Hepatic stellate cell (primary cell): Measurements from ENCODE around the gene ANKRD53.

Source experiments
- DNase-seq: peaks from one replicate; pipeline ENCODE4 v3.0.0; 2011; ENCODE audit warnings: low spot score

ANKRD53 gene, protein sequence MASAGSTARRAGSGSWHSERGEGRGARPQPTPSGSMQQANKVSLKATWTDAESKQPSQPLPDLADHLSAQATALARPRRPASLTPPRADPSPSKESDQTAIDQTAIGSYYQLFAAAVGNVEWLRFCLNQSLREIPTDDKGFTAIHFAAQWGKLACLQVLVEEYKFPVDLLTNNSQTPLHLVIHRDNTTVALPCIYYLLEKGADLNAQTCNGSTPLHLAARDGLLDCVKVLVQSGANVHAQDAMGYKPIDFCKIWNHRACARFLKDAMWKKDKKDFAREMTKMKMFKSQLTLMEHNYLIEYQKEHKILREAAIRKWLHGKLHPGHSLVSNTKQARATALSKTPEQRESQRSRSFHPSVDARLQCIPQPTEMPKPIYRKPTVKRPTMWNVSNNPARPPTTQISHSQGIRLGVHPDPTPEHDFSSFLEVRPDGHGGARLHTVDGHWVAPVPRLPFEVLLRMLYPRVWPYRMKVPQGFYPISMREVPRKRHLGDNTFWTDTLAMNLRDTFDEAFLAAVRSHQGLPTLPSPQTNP

GRCh38 chr2:70978341-70979179, at the start of gene ANKRD53:
TSS of gene ANKRD53 (plus strand) at chr2:70978630. CDS start at chr2:70978646, 16 bp downstream.
- peak; percentile 51 for DNase-seq

- no peak for DNase-seq
Observed at GRCh38 chr2:70930371-70931329, 47.8 kb upstream of the ANKRD53 start.

DNA sequence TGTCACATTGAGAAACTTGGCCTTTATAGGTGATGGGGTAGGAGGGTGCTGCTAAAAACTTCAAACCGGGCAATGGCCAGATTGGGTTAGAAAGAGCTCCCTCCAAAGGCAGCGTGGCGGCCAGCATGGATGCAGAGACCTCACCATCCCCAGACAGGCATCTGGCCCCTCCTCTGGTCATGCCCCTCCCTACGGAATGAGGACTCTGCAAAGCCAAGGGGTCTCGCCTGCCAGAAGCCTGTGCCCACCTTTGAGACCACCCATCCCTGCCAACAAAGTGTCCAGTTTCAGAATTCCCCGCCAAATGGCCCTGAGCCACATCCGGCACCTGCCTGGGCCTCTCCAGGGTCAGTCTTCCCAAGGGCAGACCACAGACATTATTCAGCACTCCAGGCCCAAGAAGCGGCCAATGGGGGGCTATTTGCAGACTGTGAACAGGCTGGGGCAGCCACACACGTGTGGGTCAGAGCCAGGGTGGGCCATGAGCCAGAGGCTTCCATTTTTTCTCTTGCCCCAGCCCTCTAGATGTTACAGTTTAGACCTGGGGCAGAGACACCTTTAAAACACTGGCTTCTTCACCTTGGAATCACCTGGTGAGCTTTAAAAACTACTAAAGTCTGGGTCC, 46.9 kb upstream of the ANKRD53 start:
- DNase-seq: no peak

DNA sequence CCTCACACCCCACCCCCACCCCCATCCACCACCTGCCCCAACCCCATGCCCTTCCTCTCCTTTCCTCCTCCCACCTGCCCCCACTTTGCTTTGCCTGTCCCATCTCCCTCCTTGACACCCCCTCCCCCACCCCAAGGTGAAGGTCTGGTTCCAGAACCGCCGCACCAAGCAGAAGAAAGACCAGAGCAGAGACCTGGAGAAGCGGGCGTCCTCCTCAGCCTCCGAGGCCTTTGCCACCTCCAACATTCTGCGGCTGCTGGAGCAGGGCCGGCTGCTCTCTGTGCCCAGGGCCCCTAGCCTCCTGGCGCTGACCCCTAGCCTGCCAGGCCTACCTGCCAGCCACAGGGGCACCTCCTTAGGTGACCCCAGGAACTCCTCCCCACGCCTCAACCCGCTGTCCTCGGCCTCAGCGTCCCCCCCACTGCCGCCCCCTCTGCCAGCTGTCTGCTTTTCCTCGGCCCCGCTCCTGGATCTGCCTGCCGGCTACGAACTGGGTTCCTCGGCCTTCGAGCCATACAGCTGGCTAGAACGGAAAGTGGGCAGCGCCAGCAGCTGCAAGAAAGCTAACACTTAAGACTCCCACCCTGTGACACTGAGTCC, 45.7 kb upstream of the ANKRD53 start:
- no peak for DNase-seq

DNA sequence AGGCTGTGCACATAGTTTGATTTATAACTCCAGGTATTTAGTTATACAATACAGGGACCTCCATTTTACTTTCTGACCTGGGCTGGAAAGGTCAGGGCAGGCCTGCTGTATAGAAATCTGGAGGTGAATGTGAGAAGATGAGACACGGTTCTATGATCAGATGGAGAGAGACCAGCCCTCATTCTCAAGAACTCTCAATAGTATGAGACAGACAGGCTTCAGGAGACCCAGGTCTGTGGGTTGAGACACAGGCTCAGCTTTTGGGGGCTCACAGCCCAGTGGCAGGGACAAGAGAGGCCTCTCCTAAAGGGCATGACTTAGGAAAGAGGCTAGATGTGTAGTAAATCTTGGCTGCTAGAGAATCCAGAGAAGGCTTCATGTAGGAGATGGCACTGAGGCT, 43.4 kb upstream of the ANKRD53 start:
- no peak for DNase-seq

DNA sequence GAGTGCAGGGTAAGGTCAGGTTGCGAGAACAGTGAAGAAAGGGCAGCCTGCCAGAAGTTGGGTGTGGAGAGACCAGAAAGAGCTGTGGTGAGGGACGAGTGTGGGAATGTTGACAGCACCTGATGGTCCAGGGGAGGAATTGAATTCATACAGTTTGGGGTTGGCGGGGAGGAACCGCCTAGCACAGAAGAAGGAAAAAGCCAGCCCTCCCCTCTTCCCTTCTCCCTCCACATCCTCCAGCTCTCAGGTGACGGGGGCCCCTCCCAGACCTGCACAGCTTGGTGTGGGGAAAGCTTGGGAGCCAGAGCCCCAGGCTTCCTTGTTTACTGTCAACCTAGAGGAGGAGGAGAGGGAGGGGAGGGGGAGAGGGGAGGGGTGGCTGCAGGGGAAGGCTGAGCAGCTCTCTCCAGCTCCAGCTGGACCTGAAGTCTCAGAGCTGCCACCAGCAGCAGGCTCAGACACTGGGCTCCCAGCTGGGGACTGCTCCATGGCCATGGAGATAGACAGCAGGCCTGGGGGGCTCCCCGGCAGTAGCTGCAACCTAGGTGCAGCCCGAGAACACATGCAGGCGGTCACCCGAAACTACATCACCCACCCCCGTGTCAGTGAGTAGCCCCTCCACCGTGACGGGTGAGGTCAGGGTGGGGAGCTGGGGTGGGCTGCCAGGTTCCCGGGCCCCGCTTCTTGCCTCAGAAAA, 42.8 kb upstream of the ANKRD53 start, which contains the start of gene ATP6V1B1:
TSS of gene ATP6V1B1 (plus strand) at position 433 of the 697 bp plus-strand sequence. CDS start at position 488, 55 bp downstream.
- DNase-seq: no peak

- DNase-seq: no peak
Observed at GRCh38 chr2:70936165-70936978, 42.1 kb upstream of the ANKRD53 start.

GRCh38 chr2:70936979-70937811, 41.2 kb upstream of the ANKRD53 start:
- DNase-seq: no peak

- DNase-seq: no peak
Observed at GRCh38 chr2:70937866-70938585, 40.4 kb upstream of the ANKRD53 start.

- no peak for DNase-seq
Observed at GRCh38 chr2:70938586-70938950, 39.9 kb upstream of the ANKRD53 start.

DNA sequence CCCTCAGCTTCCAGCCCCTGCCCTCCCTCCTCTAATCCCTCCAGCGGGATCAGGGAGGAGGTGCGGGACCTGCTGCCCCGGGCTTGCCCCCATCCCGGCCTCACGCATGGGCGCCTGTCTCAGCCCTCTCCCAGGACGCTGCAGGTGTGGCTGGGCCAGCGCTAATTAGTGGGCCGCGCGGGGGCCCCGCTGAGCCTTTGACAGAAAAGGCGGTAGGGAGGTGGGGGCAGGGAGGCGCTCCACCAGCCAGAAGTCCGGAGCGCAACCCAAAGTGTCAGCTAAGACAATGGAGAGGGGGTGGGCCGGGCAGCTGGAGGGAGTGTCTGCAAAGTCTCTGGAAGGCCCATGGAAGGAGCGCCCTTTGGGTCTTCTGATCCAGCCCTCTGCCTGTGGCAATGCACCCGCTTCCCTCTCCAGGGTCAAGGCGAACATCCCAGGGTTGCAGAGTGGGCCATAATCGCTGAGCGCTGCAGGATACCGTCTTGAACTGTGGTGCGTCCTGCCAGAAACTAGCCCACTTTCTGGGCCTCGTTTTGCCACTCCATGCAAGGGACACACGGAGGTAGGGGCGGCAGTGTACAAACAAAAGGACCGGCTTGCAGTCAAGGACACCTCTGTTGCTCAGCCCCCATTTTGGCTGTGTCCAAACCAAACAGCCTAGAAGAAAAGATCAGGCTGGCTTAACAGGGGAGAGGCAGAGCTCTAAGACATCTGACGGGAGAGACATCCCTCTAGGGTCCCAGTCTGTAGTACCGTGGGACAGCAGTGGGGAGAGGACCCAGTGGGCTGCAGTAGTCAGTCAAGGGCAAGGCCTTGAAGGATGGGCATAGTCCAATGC, 39.2 kb upstream of the ANKRD53 start:
- no peak for DNase-seq

GRCh38 chr2:70939839-70940580, 38.4 kb upstream of the ANKRD53 start:
- DNase-seq: no peak

DNA sequence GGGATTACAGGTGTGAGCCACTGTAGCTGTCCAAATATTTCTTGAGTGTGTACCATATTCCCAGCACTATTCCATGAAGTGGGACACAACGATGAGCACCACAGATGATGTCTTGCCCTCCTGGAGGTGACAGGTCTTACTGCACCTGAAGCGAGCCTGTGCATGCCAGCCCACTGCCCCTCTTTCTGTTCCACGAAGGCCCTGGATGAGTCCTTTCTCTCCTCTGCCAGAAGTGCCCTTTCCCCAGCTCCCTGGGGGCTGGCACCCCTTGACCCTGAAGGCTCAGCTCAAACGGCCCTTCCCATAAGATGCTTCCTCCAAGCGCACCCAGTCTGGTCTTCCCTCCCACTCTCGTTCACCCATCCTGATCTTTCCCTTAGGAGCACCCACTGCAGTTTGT, 37.2 kb upstream of the ANKRD53 start:
- no peak for DNase-seq

GRCh38 chr2:70941701-70942100, 36.7 kb upstream of the ANKRD53 start:
- DNase-seq: no peak

DNA sequence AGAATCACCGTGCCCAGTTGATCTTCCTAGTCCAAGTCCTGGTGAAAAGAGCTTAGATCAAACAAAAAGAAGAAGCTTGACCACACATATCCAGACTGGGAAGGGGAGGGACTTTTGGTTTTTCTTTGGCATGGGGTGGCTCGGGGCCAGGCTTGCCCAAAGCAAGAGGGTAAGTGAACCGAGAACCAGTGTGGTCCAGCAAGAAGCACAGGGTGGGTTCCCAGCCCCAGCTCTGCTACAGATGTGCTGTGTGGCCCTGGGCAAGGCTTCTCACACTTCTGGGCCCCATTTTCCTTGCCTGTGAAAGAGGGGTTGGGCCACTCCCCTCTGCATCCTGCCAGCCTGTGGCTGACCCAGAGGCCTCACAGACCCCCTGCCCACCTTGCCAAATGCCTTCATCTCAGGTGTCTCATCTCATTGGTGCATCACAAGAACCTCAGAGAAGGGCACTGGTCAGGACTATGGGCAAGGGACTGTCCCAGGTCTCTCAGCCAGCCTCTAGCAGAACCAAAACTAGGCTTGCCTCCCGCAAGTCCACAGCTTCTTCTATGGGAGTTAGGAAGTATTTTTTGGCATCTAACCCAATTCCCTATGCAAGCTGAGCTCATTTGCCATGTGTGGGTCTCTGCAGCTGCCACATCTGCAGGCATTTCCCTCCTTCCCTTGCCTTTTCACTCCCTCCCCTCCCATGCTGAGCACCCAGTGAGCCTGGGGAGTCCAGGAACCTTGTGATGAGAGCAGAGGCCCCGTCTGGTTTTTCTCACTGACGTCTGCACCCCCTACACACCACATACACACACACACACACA, 35.8 kb upstream of the ANKRD53 start:
- DNase-seq: no peak
